ENCODE measurements around the gene PDP2. TPM values are rescaled to one million over a fixed set of nuclear protein-coding genes. Genes with fewer than 3 reads are reported as not detected.

The PDP2 gene
- total and polyA plus RNA-seq, 10 of the 15 experiments (the other 5 are each of a cell fraction or from before 2014, with no cell fraction given), result 1.9 to 31.1 (median 6.2) TPM

DNA sequence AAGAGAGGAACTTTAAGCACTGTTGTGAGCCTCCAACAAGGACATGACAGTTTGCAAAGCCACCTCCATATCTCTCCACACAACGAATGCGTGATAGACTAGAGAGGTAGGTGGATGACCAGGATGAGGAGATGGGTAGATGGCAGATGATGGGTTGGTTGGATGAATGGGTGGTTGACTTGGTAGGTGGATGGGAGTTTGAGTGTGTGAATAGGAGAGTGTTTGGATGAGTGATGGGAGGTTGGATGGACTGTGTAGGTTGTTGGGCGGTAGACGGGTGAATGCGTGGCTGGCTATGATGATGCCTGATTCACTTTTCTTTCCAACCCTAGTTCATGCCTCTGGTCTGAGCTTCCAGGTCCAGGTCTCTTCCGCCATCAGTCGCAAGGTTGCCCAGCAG is 34.2 kb downstream of the PDP2 start:
- Histone ChIP-seq H3K27ac (ENCODE audit: control insufficient read depth, insufficient read depth) (no peak overlapping the region), H3K9ac (ENCODE audit: control insufficient read depth, insufficient read depth, low read length) (no peak overlapping the region), H3K4me2 (ENCODE audit: control insufficient read depth, insufficient read depth) (no peak overlapping the region), H3K4me3 (no peak overlapping the region), H3K9me3 (replicated peaks; ENCODE audit: control insufficient read depth, insufficient read depth, low read length) (no peaks in the 10 kb centered on the region), H3K4me1 (ENCODE audit: control insufficient read depth, insufficient read depth, low read length) (no peaks in the 10 kb centered on the region), H3K27me3 (replicated peaks in 1 of 2; ENCODE audit: control insufficient read depth in 2 of 2, insufficient read depth in 2 of 2, low read length in 1 of 2) (peaks cover 0 to 3% of the 10 kb centered on the region in 2 experiments; a peak in 1 of 4 replicates), H4K20me1 (ENCODE audit: control insufficient read depth, insufficient read depth) (no peaks in the 10 kb centered on the region), H3K79me2 (ENCODE audit: control insufficient read depth, insufficient read depth, low read length) (no peaks in the 10 kb centered on the region), H3K36me3 (ENCODE audit: control insufficient read depth in 2 of 2, insufficient read depth in 2 of 2, low read length in 1 of 2) (no peaks in the 10 kb centered on the region), H2AFZ (ENCODE audit: control insufficient read depth, low read depth, low read length) (no peak overlapping the region)
- CTCF ChIA-PET, result interaction anchor here (1.0 kb wide), 1 partner anchor 19 kb away, joined by 3 read pairs; no protein-coding TSS in a partner anchor
- SMC1A ChIA-PET (ENCODE audit: uncharacterized antibody, unreplicated experiment), result no interaction called here
- intact Hi-C loops (cut with micrococcal nuclease; ENCODE audit: unreplicated experiment), result no loop called here
- DNase-seq (ENCODE audit: low read depth, low spot score), result no peak
- no peak for ATAC-seq
- POLR2A ChIA-PET, result no interaction called here
- 67% methylated on average over 7 of the region's 7 CpGs for WGBS (ENCODE audit: insufficient coverage, insufficient replicate concordance, low lambda C conversion rate, missing lambda C conversion rate)
- TF ChIP-seq WRNIP1 (IDR thresholded peaks at IDR 0.05; ENCODE audit: borderline replicate concordance, low read depth, low read length) (no peak), PAX5 (IDR thresholded peaks at IDR 0.05; ENCODE audit: borderline replicate concordance, low read depth, low read length) (no peak), CBFB (IDR thresholded peaks at IDR 0.05; ENCODE audit: low read depth) (no peak), NRF1 (conservative IDR thresholded peaks at IDR 0.05; ENCODE audit: low read depth, low read length) (no peak), HDGF (IDR thresholded peaks at IDR 0.05) (no peak), NFIC (IDR thresholded peaks at IDR 0.05; ENCODE audit: low read depth, low read length) (no peak), RFX5 (IDR thresholded peaks at IDR 0.05; ENCODE audit: low read depth, low read length) (no peak), TCF7 (IDR thresholded peaks at IDR 0.05; ENCODE audit: borderline replicate concordance) (no peak), CUX1 (IDR thresholded peaks at IDR 0.05; ENCODE audit: insufficient replicate concordance, low read depth, low read length) (no peak), BCL11A (IDR thresholded peaks at IDR 0.05; ENCODE audit: low read depth, low read length) (no peak), SREBF1 (IDR thresholded peaks at IDR 0.05; ENCODE audit: low read length) (no peak)
- TF ChIP-seq, protein P1, sequence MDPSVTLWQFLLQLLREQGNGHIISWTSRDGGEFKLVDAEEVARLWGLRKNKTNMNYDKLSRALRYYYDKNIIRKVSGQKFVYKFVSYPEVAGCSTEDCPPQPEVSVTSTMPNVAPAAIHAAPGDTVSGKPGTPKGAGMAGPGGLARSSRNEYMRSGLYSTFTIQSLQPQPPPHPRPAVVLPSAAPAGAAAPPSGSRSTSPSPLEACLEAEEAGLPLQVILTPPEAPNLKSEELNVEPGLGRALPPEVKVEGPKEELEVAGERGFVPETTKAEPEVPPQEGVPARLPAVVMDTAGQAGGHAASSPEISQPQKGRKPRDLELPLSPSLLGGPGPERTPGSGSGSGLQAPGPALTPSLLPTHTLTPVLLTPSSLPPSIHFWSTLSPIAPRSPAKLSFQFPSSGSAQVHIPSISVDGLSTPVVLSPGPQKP (IDR thresholded peaks at IDR 0.05; ENCODE audit: low read depth, low read length), result no peak
- TF ChIP-seq, protein P2, sequence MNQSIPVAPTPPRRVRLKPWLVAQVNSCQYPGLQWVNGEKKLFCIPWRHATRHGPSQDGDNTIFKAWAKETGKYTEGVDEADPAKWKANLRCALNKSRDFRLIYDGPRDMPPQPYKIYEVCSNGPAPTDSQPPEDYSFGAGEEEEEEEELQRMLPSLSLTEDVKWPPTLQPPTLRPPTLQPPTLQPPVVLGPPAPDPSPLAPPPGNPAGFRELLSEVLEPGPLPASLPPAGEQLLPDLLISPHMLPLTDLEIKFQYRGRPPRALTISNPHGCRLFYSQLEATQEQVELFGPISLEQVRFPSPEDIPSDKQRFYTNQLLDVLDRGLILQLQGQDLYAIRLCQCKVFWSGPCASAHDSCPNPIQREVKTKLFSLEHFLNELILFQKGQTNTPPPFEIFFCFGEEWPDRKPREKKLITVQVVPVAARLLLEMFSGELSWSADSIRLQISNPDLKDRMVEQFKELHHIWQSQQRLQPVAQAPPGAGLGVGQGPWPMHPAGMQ (IDR thresholded peaks at IDR 0.05; ENCODE audit: borderline replicate concordance), result no peak
- FAIRE-seq, result no peak
- RAD21 ChIA-PET (ENCODE audit: unreplicated experiment), result no interaction called here
- no TSS peak for BruUV-seq (replicated peaks)
- in situ Hi-C loops (cut with MboI), result no loop called here

Data from GM12878 (cell line).